CD4-positive, alpha-beta T cell treated with Interleukin-15 for 1 hour (primary cell): ENCODE results near the gene LPIN3.
"Not testable (repeated sequence)": the region's sequence is repeated elsewhere in the genome, so short reads cannot be mapped to it uniquely, and the experiment has no call there.

Experiments
- DNase-seq: peaks from one replicate; pipeline ENCODE4 v3.0.0-alpha.2; 2020

LPIN3 gene

GRCh38 chr20:41340327-41341055 is at the start of gene LPIN3:
Gene LPIN3, plus strand, starts transcription at chr20:41340821. Its CDS starts 4,983 bp downstream, at chr20:41345804.
- peak; percentile 58 for DNase-seq

GRCh38 chr20:41293269-41294037 is 47.2 kb upstream of the LPIN3 start:
- DNase-seq = no peak

GRCh38 chr20:41299899-41300298 is 40.7 kb upstream of the LPIN3 start:
- DNase-seq = no peak

- no peak for DNase-seq
These were observed 40.2 kb upstream of the LPIN3 start for GRCh38 chr20:41300383-41300782.

DNA sequence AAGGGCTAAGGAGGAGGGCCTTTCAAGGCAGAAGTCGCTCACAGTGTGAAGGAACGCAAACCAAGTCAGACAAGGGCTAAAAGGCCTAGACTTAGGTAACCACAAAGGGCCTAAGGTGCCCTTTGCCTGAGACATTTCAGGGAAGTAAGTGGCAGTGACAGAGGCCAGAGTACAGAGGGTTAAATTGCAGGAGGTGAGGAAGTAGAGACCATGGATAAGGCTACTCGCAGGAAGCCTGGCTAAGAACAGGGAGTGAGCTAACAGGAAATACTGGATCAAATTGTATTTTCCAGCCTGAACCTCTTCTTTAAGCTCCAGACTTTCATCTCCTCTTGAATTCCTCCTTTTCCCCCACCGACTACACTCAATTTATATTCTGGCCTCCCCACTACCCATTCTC is 39.7 kb upstream of the LPIN3 start:
- no peak for DNase-seq

- no peak for DNase-seq
These were observed 36.6 kb upstream of the LPIN3 start for GRCh38 chr20:41304002-41304401.

DNA sequence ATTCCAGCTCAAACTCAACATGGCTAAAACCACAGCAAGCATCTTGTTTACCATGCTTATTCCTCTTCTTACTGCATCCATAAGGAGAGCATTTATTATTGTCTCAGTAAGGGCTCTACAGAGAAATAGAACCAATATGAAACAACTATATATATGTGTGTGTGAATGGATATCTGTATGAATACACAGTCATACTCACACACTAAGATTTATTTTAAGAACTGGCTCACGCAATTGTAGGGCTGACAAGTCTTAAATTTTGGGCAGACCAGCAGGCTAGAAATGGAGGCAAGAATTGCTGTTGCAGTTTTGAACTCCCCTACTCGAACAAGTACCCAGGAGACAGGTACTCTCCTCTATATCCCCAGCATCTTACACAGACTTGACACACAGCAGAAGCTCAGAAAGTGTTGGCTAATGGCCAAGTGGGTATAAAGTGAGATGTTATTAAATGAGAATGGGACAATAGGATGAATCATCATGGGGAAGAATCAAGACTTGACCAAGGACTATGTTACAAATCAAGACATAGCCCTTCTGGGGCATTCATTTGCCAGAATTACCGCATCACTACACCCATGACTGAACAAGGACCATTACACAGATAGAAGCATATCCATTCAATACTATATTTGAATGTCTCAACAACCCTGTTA is 36.1 kb upstream of the LPIN3 start:
- no peak for DNase-seq

DNA sequence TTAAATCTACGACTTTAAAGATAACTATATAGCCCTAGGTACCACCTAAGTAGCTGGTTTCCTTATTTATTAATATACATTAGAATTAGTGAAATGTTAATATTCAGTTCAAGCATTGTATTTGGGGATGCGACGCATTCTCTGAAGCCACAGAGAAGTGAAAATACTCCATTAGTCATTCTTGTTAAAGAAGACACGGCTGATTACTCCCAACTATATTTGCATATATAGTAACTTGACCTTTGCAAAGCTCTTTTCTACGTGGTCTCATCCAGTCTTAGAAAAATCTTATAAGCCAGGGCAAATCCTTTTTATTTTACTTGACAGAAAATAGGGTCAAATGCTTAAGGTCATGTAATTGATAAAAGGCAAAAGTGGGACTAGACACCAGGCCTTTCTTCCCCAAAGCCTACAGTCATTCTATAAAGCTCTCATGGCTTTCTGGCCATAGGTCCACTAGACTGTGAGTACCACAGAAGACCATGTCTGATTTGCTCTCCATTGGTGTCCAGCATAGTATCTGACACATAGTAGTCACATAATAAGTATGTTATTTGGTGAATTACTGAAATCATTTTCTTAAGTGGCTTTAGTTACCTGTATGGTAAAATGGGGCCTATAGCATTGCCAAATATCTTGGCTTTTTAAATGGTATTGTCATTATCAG is 34.4 kb upstream of the LPIN3 start:
- no peak for DNase-seq

DNA sequence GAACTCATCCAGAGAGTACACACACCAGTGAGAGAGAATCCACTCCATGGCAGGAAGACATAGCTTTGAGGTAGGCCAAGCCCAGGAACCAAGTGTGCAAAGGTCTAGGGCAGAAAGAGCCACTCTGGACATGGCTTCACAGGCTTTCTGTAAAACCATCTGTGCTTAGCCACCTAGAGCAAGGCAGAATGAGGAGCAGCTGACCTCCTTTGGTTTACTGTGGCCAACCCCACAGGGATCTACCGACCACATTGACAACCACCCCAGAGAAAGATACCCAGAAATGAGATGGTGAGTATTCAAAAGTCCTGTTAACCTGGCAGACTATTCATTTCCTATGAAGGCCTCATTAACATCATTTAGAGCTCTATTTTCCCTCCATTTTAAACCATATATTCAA is 33.6 kb upstream of the LPIN3 start:
- no peak for DNase-seq

GRCh38 chr20:41308290-41308711 is 32.3 kb upstream of the LPIN3 start:
- DNase-seq = no peak

DNA sequence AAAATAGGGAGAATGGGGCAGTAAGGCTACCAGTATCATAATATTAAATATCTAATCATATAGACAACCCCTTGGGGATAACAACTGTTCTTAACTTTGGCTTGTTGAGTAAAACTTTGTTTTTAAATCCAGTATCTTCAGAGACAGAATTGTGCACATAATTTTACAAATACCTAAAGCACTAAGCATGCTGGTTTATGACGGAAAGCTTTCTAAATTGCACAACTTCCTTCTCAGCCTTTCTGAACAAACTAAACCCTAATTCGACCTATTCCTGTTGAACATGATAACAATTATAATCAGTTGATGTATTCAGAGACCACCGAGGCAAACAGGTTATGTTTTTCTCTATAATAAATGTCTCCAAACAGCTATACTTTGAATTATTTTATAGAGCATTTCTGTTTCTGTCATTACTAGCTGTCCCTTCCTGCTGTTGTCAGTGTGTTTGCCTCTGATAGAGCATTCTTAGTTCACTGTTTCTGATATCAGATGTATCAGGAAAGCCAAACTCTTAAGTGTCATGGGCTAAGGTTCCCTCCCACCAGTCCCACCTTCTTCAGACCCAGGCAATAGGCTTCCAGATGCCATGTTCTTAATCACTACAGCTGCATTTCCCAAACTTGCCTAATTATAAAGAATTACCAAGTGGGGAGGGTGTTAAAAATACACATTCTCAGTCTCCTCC is 31.8 kb upstream of the LPIN3 start:
- no peak for DNase-seq

- DNase-seq = no peak
These were observed 30.8 kb upstream of the LPIN3 start for GRCh38 chr20:41309817-41310216.

GRCh38 chr20:41312009-41312408 is 28.6 kb upstream of the LPIN3 start:
- not testable (repeated sequence) for DNase-seq

GRCh38 chr20:41314386-41314785 is 26.2 kb upstream of the LPIN3 start:
- DNase-seq = no peak

DNA sequence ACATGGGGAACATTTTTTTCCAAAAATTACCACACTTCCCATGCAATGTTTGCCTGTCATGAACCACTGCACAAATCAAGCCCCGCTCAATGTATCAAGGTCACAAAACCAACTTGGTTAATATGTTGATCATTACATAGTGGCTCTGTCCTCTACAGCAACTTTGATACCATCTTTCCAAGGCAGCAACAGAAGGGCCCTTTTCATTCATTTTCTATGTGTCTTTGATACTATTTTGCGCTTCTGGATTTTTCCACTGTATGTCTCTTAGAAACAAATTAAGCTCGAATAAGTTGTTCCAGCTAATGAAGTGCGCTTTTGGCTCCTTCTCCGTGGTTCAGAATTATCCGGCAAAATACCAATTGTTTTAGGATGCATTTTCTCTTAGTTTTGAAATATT is 24.6 kb upstream of the LPIN3 start:
- no peak for DNase-seq

DNA sequence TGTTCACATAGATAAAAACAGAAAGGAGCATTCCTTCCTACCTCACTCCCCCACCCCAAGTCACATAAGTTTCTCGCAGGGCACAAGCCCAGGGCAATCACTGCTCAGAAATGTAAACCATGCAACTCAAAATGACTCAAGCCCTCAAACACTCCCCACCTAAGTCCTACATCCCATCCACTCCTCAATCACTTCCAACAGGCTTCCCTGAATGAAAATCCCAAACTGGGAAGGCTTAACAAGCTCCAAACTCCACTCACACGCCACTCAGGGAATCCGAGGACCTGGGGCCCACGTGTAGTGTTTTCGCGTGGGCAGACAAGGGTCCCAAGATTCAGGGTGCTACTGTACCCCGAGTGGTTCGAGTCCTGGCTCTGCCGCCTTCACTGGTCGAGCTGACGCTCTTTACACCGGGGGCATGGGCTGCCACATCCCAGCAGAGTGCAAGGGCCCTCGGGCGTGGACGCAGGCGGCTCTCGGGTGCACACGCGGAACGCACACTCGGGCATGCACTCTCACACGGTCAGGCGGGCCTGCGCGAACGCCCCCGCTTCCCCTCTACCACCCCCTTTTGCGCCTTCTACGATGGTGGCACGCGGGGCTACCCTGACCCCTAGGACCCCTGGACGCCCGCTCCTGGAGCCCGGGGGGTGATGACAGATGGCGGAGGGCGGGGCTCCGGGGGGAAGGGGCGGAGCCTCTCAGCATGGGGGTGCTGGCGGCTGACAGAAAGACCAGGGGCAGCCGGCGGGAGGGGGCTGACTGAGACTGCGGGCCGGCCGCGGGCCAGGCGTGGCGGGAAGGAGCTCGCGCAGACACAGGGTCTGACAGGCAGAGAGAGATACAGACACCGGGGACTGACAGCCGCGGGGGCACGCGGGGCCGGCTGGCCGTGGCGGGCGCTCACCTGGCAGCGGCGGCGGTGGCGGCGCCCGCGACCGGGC is 23.7 kb upstream of the LPIN3 start:
- peak; percentile 72 for DNase-seq

DNA sequence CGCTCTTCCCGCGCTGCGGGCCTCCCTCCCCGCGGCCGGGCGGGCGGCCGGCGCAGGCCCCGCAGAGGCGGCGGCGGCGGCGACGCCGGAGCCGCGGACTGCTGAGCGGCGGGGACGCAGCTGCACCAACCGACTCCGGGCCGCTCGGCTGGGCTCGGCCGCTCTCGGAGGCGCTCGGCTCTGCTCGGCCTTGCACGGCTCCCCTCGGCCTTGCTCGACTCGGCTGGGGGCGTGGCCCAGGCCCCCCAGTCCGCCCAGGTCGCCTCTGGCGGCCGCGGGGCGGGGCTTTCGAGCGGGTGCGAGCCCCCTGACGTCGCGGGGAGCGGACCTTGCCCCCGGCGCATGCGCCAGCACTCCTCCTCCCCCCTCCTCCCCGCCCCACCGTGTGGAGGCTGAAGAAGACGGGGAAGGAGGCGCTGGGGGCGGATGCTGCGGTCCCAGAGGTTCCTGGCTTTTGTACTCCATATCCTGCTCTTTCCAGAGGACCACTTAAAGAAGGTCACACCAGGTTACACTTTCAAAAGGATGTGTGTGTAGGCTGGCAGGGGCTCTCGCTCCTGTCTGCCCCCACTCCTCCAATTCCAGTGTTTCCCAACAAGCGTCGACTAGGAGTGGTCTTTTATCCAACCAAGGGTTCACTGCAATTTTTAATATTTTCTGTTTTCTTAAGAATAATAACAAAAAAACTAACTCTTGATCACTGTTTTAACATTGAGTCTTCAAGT is 22.9 kb upstream of the LPIN3 start, which contains the start of gene ZHX3:
ZHX3 (minus strand) TSS at position 186 of the 725 bp plus-strand sequence. CDS start 112,815 bp downstream, outside the sequence.
- DNase-seq = peak; percentile 98

GRCh38 chr20:41318271-41318649 is 22.4 kb upstream of the LPIN3 start:
- DNase-seq = no peak

DNA sequence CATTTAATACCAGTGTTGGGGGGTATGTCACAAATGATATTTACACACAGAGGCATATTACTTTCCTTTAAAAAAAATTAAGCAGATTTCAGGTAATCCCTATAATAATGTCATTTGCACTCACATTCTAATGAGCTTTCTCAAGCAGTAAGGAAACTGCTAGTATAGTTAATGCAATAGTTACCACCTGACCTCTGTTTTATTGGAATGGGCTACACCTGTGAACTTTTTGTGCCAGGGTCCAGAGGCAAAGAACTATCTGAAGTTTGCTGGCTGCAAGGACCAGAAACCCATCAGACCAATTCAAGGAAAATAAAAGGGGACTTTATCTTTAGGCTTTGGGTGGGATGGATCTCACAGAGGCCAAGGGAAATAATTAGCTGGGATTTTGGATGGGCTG is 20.2 kb upstream of the LPIN3 start:
- no peak for DNase-seq

- DNase-seq = no peak
These were observed 19.6 kb upstream of the LPIN3 start for GRCh38 chr20:41320976-41321375.

GRCh38 chr20:41327178-41327577 is 13.4 kb upstream of the LPIN3 start:
- DNase-seq = no peak
